ENCODE results near the gene PCDH8.

Gene PCDH8

DNA sequence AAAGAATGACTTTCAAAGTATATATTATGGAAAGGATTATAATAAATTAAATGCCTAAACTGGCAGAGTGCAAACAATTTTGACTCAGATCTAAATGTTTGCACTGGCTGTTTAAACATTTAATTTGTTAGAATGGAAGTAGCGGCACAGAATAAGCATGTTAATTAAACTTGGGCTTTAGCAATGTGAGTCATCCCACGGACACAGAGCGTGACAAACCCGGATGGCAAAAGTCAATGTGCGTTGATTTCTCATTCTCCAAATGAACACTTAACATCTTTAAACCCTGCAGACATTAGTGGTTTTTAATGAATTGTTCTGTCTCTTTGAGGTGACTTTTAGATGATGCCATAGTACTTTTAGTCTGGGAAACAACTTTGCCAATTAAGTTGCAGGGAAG, 38.4 kb downstream of the PCDH8 start:
- no peak for DNase-seq

DNA sequence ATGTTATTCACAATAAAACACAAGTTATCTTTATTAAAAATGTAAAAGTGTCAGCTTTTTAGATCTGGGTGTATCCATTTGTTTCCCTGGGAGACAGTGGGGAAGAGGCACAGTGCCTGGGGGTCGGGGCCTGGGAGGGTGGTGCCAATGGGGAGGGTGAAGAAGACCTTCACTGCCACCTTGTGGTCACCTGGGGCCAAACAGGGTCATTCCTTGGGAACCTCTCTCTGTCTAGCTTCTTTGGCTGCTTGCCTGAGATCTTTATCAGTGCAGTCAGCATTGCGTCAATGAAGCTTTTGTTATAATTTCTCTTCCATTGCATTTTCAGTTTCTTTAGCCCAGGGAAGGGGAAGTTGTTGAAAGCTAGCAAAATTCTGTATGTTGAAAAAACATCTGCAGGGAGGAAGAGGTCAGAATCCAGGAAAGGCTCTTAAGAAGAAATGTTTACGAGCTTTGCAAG, 39.1 kb downstream of the PCDH8 start:
- DNase-seq = peak; percentile 77

DNA sequence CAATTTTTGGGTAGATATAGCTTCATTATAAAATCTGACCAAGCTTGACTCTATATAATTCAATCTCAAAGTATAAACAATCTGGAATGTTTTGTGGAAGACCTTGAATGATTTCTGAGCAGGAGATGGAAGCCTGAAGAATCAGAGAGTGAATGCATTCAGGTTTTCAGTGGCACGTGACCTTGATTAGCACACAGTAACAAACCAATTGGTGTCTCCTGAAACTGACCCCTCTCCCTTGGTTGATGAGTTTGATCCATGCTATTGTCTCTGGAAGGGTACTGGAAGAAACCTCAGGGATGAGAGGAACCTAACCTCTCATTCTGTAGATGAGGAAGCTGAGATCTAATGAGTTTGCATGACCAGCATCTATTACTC, 39.6 kb downstream of the PCDH8 start:
- DNase-seq = no peak

DNA sequence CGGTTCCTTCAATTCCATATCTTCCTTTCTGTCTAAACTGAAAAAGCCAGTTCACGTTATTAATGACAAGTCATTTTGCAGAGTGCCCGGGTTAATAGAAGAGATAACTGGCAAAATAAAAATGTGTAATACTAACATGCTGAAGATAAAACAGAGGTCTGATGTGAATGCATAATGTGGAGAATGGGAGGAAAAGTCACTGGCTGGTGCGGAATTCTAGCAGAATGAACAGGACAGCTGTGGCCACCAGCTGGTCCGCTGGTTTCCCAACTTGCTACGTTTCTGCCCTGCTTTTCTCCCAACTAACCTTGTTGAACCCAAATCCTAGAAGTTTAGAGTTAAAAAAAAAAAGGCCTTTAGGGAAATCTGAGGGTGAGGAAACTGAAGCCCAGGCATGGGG, 42.4 kb downstream of the PCDH8 start:
- DNase-seq = no peak

DNA sequence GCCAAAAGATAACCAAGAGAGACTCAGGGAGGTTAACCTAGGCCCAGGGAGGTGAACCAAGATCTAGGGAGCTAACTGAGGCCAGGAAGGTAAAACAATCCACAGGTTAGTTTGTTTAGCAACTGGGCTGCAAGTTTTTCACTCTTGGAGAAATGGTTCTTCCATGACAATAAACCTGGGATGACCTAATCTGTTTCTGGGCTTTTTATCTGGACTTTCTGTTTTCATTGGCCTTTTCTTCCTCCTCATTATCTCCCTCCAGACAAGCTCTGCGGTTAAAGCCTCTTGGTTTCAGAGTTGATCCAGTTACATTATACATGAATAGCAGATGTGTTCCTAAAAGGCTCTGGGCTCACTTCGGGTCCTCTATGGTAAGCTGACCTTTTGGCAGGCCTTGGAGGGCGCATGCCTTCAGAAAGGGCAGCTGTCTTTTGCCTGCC, 44.2 kb downstream of the PCDH8 start:
- DNase-seq = no peak

DNA sequence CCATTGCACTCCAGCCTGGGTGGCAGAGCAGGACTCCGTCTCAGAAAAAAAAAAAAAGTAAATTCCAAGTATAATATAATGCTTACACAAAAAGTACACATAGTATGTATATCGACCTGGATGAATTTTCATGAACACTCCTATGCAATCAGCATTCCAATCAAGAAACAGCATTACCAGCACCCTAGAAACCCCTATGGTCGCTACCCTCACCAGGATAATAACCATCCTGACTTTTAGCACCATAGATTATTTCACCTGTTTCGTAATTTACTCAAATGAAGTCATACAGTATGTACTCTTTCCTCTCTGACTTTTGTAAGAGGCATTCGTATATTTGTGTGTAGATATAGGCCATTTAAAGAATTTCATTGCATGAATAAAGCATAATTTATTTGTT, 47.6 kb downstream of the PCDH8 start:
- no peak for DNase-seq

DNA sequence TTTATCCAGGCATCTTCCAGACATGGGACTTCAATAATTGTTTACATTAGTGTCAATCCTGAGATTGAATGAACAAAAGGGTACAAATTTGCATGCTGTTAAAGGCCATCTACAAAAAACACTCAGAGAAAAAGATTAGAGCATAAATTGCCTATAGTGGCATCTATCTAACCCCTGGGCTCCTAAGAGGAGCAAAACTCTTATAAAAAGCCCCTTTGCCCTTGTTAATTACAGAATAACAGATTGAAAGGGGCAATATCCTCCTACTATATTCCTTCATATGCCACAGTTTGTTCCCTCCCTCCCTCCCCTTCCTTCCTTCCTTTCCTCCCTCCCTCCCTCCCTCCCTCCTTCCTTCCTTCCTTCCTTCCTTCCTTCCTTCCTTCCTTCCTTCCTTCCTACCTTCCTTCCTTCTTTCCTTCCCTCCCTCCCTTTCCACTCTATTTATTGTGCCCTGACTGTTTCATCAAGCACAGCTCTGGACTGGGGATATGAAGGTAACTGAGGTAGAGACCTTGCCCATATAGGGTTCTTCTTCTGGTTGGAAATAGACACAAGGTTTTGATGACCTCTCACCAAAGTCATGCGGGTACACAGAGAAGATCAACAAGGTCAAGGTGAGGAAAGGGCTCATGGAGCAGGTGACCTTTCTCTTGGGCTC, 49.5 kb downstream of the PCDH8 start:
- DNase-seq = no peak

DNA sequence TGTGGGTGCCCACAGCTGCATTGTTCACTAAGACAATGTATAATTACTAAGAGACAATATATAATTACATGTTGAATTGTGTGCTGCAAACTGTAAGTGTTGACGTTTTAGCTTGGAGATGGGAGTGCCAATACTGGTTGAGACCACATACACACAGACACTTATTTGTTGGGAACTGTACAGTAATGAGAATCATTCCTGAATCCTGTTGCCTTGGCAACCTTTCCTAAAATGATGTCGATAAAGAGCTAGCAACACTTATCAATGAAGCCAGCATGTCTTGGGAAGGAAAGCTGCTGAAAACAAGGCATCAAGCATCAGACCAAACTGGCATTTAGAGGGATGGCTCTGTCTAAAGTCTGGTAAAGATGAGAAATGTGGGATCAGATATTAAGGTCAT, 51.3 kb downstream of the PCDH8 start:
- DNase-seq = no peak

DNA sequence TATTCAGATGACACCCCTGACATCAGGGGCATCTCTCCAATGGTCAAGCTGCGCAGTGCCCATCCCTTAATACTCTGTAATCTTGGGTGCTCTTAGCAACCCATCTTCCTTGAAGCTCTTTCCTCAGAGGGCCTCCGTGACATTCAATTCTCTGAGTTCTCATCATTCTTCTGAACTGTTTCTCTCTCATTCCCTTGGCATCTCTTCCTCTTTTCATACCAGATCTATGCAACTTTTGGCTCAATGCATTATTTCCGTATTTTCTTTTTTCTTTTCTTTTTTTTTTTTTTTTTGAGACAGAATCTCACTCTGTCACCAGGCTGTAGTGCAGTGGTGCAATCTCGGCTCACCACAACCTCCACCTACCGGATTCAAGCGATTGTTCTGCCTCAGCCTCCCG, 53.9 kb downstream of the PCDH8 start:
- no peak for DNase-seq

DNA sequence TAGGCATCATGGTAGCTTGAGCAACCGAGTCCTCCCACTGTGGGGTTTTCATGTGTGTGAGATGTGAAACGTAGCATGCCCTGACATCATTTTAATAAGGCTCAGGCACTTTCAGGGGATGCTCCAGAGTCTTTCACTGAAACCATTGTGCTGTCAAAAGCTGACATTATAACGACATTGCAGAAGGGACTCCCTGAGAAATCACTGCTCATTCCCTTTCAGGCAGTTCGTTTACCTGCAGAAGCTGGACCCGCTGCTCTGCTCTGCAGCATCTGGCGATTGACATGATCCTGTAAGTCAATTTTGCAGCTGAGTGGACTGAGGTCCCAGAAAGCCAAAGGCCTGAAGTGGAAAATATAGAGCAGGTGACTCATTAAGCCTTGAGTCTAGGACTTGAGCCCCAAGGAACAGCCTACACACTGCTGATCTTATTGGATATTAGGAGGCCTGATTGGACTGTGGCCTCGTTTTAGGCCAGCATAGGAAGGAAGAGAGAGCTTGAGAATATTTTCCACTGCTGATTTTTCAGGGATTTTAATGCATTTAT, 54.9 kb downstream of the PCDH8 start:
- no peak for DNase-seq
